Liver (tissue), 9 donors: Measurements from ENCODE around the gene FOSL2. TPM values are rescaled to one million over a fixed set of nuclear protein-coding genes. Genes with fewer than 3 reads are reported as not detected.

ENCODE experiments used
- DNase-seq: peaks from one replicate; pipeline ENCODE4 v3.0.0-alpha.2; 2017; ENCODE audit warnings: low spot score
- H3K27ac ChIP-seq, 2 donors: one replicate each; pipeline ENCODE4 v1.7.0; 2013; ENCODE audit warnings: inconsistent platforms in 2 of 2, low read length in 2 of 2, control low read depth in 1 of 2, low read depth in 1 of 2, mild to moderate bottlenecking in 1 of 2
- H3K27me3 ChIP-seq, 4 donors: one replicate each; pipeline versions ENCODE4 v1.6.1 to v1.7.0; 2013; ENCODE audit warnings: low read length in 3 of 4, inconsistent platforms in 1 of 4, mild to moderate bottlenecking in 1 of 4, moderate library complexity in 1 of 4; ENCODE audit not compliant: control insufficient read depth in 4 of 4, insufficient read depth in 4 of 4
- H3K36me3 ChIP-seq, 4 donors: one replicate each; pipeline versions ENCODE4 v1.6.1 to v1.7.0; 2013; ENCODE audit warnings: low read length in 3 of 4, mild to moderate bottlenecking in 3 of 4, low read depth in 1 of 4, moderate library complexity in 1 of 4; ENCODE audit not compliant: control insufficient read depth in 4 of 4, insufficient read depth in 3 of 4
- H3K4me1 ChIP-seq, 4 donors: one replicate each; pipeline versions ENCODE4 v1.6.1 to v1.7.0; 2013; ENCODE audit warnings: low read length in 3 of 4, mild to moderate bottlenecking in 3 of 4, moderate library complexity in 1 of 4; ENCODE audit not compliant: control insufficient read depth in 4 of 4, insufficient read depth in 4 of 4
- H3K4me3 ChIP-seq, 3 donors: one replicate each; pipeline versions ENCODE4 v1.6.1 to v1.7.0; 2013; ENCODE audit warnings: low read length in 3 of 3, control low read depth in 1 of 3, low read depth in 1 of 3, mild to moderate bottlenecking in 1 of 3
- H3K9ac ChIP-seq, 2 donors: one replicate each; pipeline ENCODE4 v1.7.0; 2013; ENCODE audit warnings: low read length in 2 of 2, mild to moderate bottlenecking in 2 of 2, moderate library complexity in 2 of 2, control low read depth in 1 of 2, low read depth in 1 of 2
- H3K9me3 ChIP-seq, 4 donors: one replicate each; pipeline versions ENCODE4 v1.6.1 to v1.7.0; 2013; ENCODE audit warnings: low read length in 3 of 4; ENCODE audit not compliant: control insufficient read depth in 4 of 4
- ATF3 ChIP-seq: IDR thresholded peaks from 2 replicates; pipeline ENCODE4 v1.6.1; 2016; ENCODE audit warnings: antibody characterized with exemption
- EGR1 ChIP-seq, 2 donors: IDR thresholded peaks; 2 replicates each; pipeline ENCODE4 v1.6.1; 2016 to 2018; ENCODE audit warnings: antibody characterized with exemption in 2 of 2, low read depth in 2 of 2
- FOXA1 ChIP-seq: IDR thresholded peaks from 2 replicates; pipeline ENCODE4 v1.6.1; 2016; ENCODE audit warnings: antibody characterized with exemption
- FOXA2 ChIP-seq: IDR thresholded peaks from 2 replicates; pipeline ENCODE4 v1.6.1; 2016; ENCODE audit warnings: antibody characterized with exemption
- GABPA ChIP-seq, 2 donors: IDR thresholded peaks in 1 of 2; conservative IDR thresholded peaks in 1 of 2; 2 replicates each; pipeline ENCODE4 v1.6.1; 2016; ENCODE audit warnings: antibody characterized with exemption in 2 of 2, mild to moderate bottlenecking in 1 of 2, moderate library complexity in 1 of 2
- HNF4A ChIP-seq, 2 donors: conservative IDR thresholded peaks; 2 replicates each; pipeline ENCODE4 v1.6.1; 2016; ENCODE audit warnings: antibody characterized with exemption in 2 of 2, mild to moderate bottlenecking in 2 of 2
- HNF4G ChIP-seq: IDR thresholded peaks from 2 replicates; pipeline ENCODE4 v1.6.1; 2016; ENCODE audit warnings: antibody characterized with exemption
- JUND ChIP-seq, 2 donors: IDR thresholded peaks; 2 replicates each; pipeline ENCODE4 v1.6.1; 2016; ENCODE audit warnings: antibody characterized with exemption in 2 of 2
- NR2F2 ChIP-seq: IDR thresholded peaks from 2 replicates; pipeline ENCODE4 v1.6.1; 2016; ENCODE audit warnings: antibody characterized with exemption
- RAD21 ChIP-seq, 2 donors: IDR thresholded peaks; 2 replicates each; pipeline ENCODE4 v1.6.1; 2016; ENCODE audit warnings: antibody characterized with exemption in 2 of 2, mild to moderate bottlenecking in 2 of 2
- RXRA ChIP-seq, 2 donors: IDR thresholded peaks; 2 replicates each; pipeline ENCODE4 v1.6.1; 2017 to 2018; ENCODE audit warnings: antibody characterized with exemption in 2 of 2, mild to moderate bottlenecking in 1 of 2
- SP1 ChIP-seq: IDR thresholded peaks from 2 replicates; pipeline ENCODE4 v1.6.1; 2018; ENCODE audit warnings: antibody characterized with exemption, mild to moderate bottlenecking
- TAF1 ChIP-seq: conservative IDR thresholded peaks from 2 replicates; pipeline ENCODE4 v1.6.1; 2016; ENCODE audit warnings: antibody characterized with exemption, mild to moderate bottlenecking
- YY1 ChIP-seq: IDR thresholded peaks from 2 replicates; pipeline ENCODE4 v1.6.1; 2016; ENCODE audit warnings: antibody characterized with exemption, mild to moderate bottlenecking
- ZBTB33 ChIP-seq: IDR thresholded peaks from 2 replicates; pipeline ENCODE4 v1.6.1; 2016; ENCODE audit warnings: antibody characterized with exemption
- WGBS: extraction: QIAGEN DNeasy Blood & Tissue Kit; methylation state at CpG from one replicate; pipeline ENCODE4 v1.1.7; 2013; 5-methylcytosine and 5-hydroxymethylcytosine counted together
- polyA plus RNA-seq, 2 donors: library from polyadenylated mRNA; stranded (reverse) in 1 of 2; unstranded in 1 of 2; fragments of 200-250 nt in 1 of 2; fragments of >200 nt in 1 of 2; fragmentation: Nextera tagmentation in 1 of 2; extraction: Ambion mirVana in 1 of 2; gene quantifications; one replicate each; pipeline versions ENCODE4 v1.2.1 to v1.2.3, GENCODE V29; 2013 to 2015
- total RNA-seq, 2 donors: library from RNA; depleted of rRNA; stranded (reverse); fragments of >200 nt; gene quantifications; one replicate each; pipeline ENCODE4 v1.2.3, GENCODE V29; 2014
- TF ChIP-seq, protein P1 (sequence below): IDR thresholded peaks from 2 replicates; pipeline ENCODE4 v1.6.1; 2016; ENCODE audit warnings: antibody characterized with exemption, mild to moderate bottlenecking
- TF ChIP-seq, protein P2 (sequence below): fragments of 150-350 bp; IDR thresholded peaks from 2 replicates; pipeline ENCODE4 v1.5.1; 2017; ENCODE audit warnings: improper control_type of control experiment, low read depth, low read length; ENCODE audit not compliant: missing input control
- TF ChIP-seq, protein P3 (sequence below): IDR thresholded peaks from 2 replicates; pipeline ENCODE4 v1.6.1; 2016; ENCODE audit warnings: antibody characterized with exemption
- donor health status: healthy.
- donor health status: healthy.
- donor health status: healthy.
- donor health status: healthy.
- donor health status: healthy.

The FOSL2 gene
- total and polyA plus RNA-seq, 4 donors, result 1.9 to 10.7 (median 2.6) TPM

DNA sequence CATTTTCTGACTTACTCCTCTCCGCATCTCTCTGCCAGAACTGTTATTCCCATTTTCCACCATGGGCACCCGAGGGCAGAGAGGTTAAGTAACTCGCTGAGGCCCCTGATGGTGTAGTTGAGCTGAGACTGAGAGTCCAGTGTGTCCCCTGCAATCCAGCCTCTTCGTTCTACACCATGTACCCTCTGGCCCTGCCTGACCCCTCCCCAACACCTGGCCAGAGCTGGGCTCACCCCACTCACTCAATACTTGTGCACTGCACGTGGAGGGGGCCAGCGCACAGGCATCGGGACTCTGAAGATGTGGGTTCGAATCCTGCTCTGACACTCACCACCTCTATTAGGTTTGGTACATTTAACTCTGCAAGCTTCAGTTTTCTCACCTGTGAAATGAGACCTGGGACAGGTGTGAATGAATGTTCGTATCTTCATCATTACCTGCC, 24.3 kb upstream of the FOSL2 start:
- Histone ChIP-seq H3K27me3 (no peaks in the 10 kb centered on the region), H3K4me3 (no peak overlapping the region), H3K36me3 (no peaks in the 10 kb centered on the region), H3K4me1 (peaks cover 0 to 26% (median 7%) of the 10 kb centered on the region in 4 donors), H3K9me3 (no peaks in the 10 kb centered on the region), H3K27ac (no peak overlapping the region), H3K9ac (no peak overlapping the region)
- 93% methylated on average over 9 of the region's 9 CpGs for WGBS
- TF ChIP-seq SP1 (no peak), FOXA1 (no peak), EGR1 (IDR thresholded peaks at IDR 0.05; ENCODE audit: low read depth in 2 of 2) (no peak), RXRA (IDR thresholded peaks at IDR 0.05) (no peak), TAF1 (no peak), RAD21 (IDR thresholded peaks at IDR 0.05) (no peak), ZBTB33 (no peak), HNF4G (no peak), ATF3 (no peak), JUND (IDR thresholded peaks at IDR 0.05) (no peak), YY1 (no peak), FOXA2 (no peak), GABPA (IDR thresholded peaks at IDR 0.05 in 1 of 2, conservative IDR thresholded peaks at IDR 0.05 in 1 of 2) (no peak), HNF4A (conservative IDR thresholded peaks at IDR 0.05) (no peak), NR2F2 (no peak)
- TF ChIP-seq, protein P1, sequence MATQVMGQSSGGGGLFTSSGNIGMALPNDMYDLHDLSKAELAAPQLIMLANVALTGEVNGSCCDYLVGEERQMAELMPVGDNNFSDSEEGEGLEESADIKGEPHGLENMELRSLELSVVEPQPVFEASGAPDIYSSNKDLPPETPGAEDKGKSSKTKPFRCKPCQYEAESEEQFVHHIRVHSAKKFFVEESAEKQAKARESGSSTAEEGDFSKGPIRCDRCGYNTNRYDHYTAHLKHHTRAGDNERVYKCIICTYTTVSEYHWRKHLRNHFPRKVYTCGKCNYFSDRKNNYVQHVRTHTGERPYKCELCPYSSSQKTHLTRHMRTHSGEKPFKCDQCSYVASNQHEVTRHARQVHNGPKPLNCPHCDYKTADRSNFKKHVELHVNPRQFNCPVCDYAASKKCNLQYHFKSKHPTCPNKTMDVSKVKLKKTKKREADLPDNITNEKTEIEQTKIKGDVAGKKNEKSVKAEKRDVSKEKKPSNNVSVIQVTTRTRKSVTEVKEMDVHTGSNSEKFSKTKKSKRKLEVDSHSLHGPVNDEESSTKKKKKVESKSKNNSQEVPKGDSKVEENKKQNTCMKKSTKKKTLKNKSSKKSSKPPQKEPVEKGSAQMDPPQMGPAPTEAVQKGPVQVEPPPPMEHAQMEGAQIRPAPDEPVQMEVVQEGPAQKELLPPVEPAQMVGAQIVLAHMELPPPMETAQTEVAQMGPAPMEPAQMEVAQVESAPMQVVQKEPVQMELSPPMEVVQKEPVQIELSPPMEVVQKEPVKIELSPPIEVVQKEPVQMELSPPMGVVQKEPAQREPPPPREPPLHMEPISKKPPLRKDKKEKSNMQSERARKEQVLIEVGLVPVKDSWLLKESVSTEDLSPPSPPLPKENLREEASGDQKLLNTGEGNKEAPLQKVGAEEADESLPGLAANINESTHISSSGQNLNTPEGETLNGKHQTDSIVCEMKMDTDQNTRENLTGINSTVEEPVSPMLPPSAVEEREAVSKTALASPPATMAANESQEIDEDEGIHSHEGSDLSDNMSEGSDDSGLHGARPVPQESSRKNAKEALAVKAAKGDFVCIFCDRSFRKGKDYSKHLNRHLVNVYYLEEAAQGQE, result no peak
- TF ChIP-seq, protein P2, sequence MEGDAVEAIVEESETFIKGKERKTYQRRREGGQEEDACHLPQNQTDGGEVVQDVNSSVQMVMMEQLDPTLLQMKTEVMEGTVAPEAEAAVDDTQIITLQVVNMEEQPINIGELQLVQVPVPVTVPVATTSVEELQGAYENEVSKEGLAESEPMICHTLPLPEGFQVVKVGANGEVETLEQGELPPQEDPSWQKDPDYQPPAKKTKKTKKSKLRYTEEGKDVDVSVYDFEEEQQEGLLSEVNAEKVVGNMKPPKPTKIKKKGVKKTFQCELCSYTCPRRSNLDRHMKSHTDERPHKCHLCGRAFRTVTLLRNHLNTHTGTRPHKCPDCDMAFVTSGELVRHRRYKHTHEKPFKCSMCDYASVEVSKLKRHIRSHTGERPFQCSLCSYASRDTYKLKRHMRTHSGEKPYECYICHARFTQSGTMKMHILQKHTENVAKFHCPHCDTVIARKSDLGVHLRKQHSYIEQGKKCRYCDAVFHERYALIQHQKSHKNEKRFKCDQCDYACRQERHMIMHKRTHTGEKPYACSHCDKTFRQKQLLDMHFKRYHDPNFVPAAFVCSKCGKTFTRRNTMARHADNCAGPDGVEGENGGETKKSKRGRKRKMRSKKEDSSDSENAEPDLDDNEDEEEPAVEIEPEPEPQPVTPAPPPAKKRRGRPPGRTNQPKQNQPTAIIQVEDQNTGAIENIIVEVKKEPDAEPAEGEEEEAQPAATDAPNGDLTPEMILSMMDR, result no peak
- TF ChIP-seq, protein P3, sequence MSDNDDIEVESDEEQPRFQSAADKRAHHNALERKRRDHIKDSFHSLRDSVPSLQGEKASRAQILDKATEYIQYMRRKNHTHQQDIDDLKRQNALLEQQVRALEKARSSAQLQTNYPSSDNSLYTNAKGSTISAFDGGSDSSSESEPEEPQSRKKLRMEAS, result no peak
- DNase-seq, result no peak
